ENCODE data around the gene KLHL25. TPM values are rescaled to one million over a fixed set of nuclear protein-coding genes. Genes with fewer than 3 reads are reported as not detected.

The KLHL25 gene
- total and polyA plus RNA-seq, 2 of the 13 experiments (the other 11 are each of a cell fraction or from before 2014, with no cell fraction given) = 3.7 to 8.2 TPM

DNA sequence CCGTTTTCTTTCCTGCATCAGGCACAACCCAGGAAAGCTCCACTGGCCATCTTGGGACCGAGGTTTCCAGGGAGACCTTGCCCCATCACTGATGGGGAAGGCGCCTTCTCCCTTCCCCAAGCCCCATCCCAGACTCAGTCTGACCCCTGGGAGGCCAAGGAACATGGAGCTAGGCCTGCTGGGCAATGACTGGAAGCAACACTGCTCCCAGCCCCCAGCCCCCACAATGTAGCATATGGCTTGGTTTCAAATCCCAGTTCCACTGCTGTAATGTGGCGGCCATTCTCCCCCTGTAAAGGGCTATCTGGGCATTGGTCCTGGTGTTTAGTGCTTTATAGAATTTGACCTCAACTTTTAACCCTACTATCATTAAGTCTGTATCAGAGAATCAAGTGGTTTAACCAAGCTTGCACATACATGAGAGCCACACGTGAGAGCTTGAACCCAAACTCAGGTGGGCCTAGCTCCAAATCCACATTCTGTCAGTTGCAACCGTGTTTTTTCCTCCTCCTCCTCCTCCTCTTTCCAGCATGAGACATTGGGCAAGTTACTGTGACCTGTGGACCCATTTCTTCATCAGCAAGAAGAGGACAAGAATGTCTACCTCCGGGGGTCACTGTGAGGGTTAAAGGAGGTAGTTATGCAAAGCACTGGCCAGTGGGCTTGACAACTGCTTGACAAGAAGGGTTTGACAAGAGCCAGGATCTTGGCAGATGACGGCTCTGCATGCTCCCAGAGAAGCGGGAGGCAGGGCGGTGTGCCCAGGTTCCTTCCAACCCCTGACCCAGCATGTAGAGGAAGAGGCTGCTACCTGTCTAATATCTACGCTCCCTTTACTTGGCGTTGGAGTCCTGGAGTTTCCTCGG, 37.4 kb downstream of the KLHL25 start:
- ATAC-seq (no peak), DNase-seq (ENCODE audit: low spot score) (no peak), FAIRE-seq (no peak)
- no peaks in the 10 kb centered on the region for H3K9me3 ChIP-seq (ENCODE audit: low read length)
- in situ Hi-C loops (cut with HindIII; ENCODE audit: extremely low pct_ligation_motif_present, low pct_unique_long_range_greater_than_20kb) = no loop called here
- no peaks in the 10 kb centered on the region for H3K79me2 ChIP-seq (ENCODE audit: insufficient read depth, low read length)
- BruUV-seq (replicated peaks) = no TSS peak
- H3K9ac ChIP-seq (ENCODE audit: insufficient read depth, low read depth, low read length) = no peak overlapping the region
- intact Hi-C loops (cut with micrococcal nuclease; ENCODE audit: unreplicated experiment) = no loop called here
- CTCF ChIA-PET (ENCODE audit: low intra/inter-chr PET ratio, low total read pairs) = no interaction called here
- no peaks in the 10 kb centered on the region for H4K20me1 ChIP-seq (ENCODE audit: insufficient read depth, low read length)
- TF ChIP-seq PCBP2 (optimal IDR thresholded peaks at IDR 0.05; ENCODE audit: low read depth, low read length, poor library complexity, severe bottlenecking) = peak; percentile 80
- TF ChIP-seq SP2 (CRISPR knock-in tag; IDR thresholded peaks at IDR 0.05) = no peak
- peak; percentile 85 for TF ChIP-seq HNRNPK (IDR thresholded peaks at IDR 0.05; ENCODE audit: low read depth, low read length, poor library complexity, severe bottlenecking)
- H3K4me1 ChIP-seq (ENCODE audit: insufficient read depth, low read length) = no peaks in the 10 kb centered on the region
- H3K4me2 ChIP-seq (ENCODE audit: low read depth, low read length) = no peak overlapping the region
- H2AFZ ChIP-seq (ENCODE audit: low read length) = no peak overlapping the region
- POLR2A ChIA-PET = no interaction called here
- no peaks in the 10 kb centered on the region for H3K27me3 ChIP-seq (ENCODE audit: control insufficient read depth in 1 of 2, insufficient read depth in 2 of 2, low read length in 2 of 2)
- H3K36me3 ChIP-seq (replicated peaks in 1 of 2; ENCODE audit: control insufficient read depth in 1 of 2, insufficient read depth in 2 of 2, low read length in 2 of 2) = peaks cover 4 to 12% of the 10 kb centered on the region in 2 experiments; a peak in 1 of 5 replicates
- WGBS (ENCODE audit: low lambda C conversion rate) = 87% methylated on average over 6 of the region's 13 CpGs
- H3K27ac ChIP-seq (ENCODE audit: extremely low read length, insufficient read depth, low read length) = no peak overlapping the region
- H3K4me3 ChIP-seq (replicated peaks in 1 of 3; ENCODE audit: insufficient read depth in 1 of 3, low read depth in 2 of 3, low read length in 3 of 3) = no peak overlapping the region

- no peak overlapping the region for H2AFZ ChIP-seq (ENCODE audit: low read length)
- H3K9ac ChIP-seq (ENCODE audit: insufficient read depth, low read depth, low read length) = no peak overlapping the region
- CTCF ChIA-PET (ENCODE audit: low intra/inter-chr PET ratio, low total read pairs) = no interaction called here
- no peaks in the 10 kb centered on the region for H3K9me3 ChIP-seq (ENCODE audit: low read length)
- no peaks in the 10 kb centered on the region for H3K27me3 ChIP-seq (ENCODE audit: control insufficient read depth in 1 of 2, insufficient read depth in 2 of 2, low read length in 2 of 2)
- H3K36me3 ChIP-seq (replicated peaks in 1 of 2; ENCODE audit: control insufficient read depth in 1 of 2, insufficient read depth in 2 of 2, low read length in 2 of 2) = peaks cover 4 to 12% of the 10 kb centered on the region in 2 experiments; a peak in 1 of 5 replicates
- no TSS peak for BruUV-seq (replicated peaks)
- H4K20me1 ChIP-seq (ENCODE audit: insufficient read depth, low read length) = no peaks in the 10 kb centered on the region
- intact Hi-C loops (cut with micrococcal nuclease; ENCODE audit: unreplicated experiment) (no loop called here), in situ Hi-C loops (cut with HindIII; ENCODE audit: extremely low pct_ligation_motif_present, low pct_unique_long_range_greater_than_20kb) (no loop called here)
- POLR2A ChIA-PET = no interaction called here
- H3K4me2 ChIP-seq (ENCODE audit: low read depth, low read length) = no peak overlapping the region
- DNase-seq (ENCODE audit: low spot score) (no peak), ATAC-seq (no peak), FAIRE-seq (no peak)
- no peak for TF ChIP-seq ZNF224 (CRISPR knock-in tag; IDR thresholded peaks at IDR 0.05)
- TF ChIP-seq CEBPB (IDR thresholded peaks at IDR 0.05; ENCODE audit: borderline replicate concordance, low read depth, low read length) = 0 out of 2 replicates have a peak, but pooled peaks have one; percentile 3
- 90% methylated on average over 2 of the region's 9 CpGs for WGBS (ENCODE audit: low lambda C conversion rate)
- H3K4me1 ChIP-seq (ENCODE audit: insufficient read depth, low read length) = no peaks in the 10 kb centered on the region
- no peak overlapping the region for H3K4me3 ChIP-seq (replicated peaks in 1 of 3; ENCODE audit: insufficient read depth in 1 of 3, low read depth in 2 of 3, low read length in 3 of 3)
- no peak overlapping the region for H3K27ac ChIP-seq (ENCODE audit: extremely low read length, insufficient read depth, low read length)
- no peaks in the 10 kb centered on the region for H3K79me2 ChIP-seq (ENCODE audit: insufficient read depth, low read length)
Observed at GRCh38 chr15:85756411-85757072, 38.2 kb downstream of the KLHL25 start.

Measured in HepG2 (cell line).